HEK293 (cell line): ENCODE measurements around the gene PCDH9.

Source experiments
- CTCF ChIA-PET: fragments of 350-600 bp; formaldehyde crosslinking; extraction: SDS; loops from one replicate; lab custom pipeline; 2021; ENCODE audit warnings: antibody characterized with exemption; lab: Yijun Ruan, JAX
- POLR2A ChIA-PET: fragments of 300-600 bp; formaldehyde crosslinking; extraction: SDS; loops from one replicate; lab custom pipeline; 2020; ENCODE audit warnings: antibody characterized with exemption, inconsistent platforms; lab: Yijun Ruan, JAX
- H3K27ac ChIP-seq: fragments of 200-500 bp; sonication (Bioruptor generic); 2 replicates; pipeline ENCODE4 v1.5.1; 2014; ENCODE audit warnings: low read depth, low read length, control low read depth, inconsistent platforms; ENCODE audit errors: extremely low read depth
- H3K36me3 ChIP-seq, 2 experiments: fragments of 200-500 bp in 1 of 2; sonication (Bioruptor generic) in 1 of 2; 1 replicate in 1 of 2; 2 replicates in 1 of 2; pipeline ENCODE4 v1.5.1; 2014 to 2017; ENCODE audit warnings: inconsistent platforms in 2 of 2, low read length in 2 of 2; ENCODE audit not compliant: control insufficient read depth in 2 of 2, insufficient read depth in 1 of 2
- H3K4me1 ChIP-seq: fragments of 200-500 bp; sonication (Bioruptor generic); 2 replicates; pipeline ENCODE4 v1.5.1; 2014; ENCODE audit warnings: mild to moderate bottlenecking, low read length, inconsistent platforms; ENCODE audit not compliant: control insufficient read depth, insufficient read depth
- H3K4me3 ChIP-seq: 2 replicates; pipeline ENCODE4 v1.5.1; 2011; ENCODE audit warnings: low read depth, mild to moderate bottlenecking, control low read depth, low read length, moderate library complexity
- H3K9me3 ChIP-seq: fragments of 200-500 bp; sonication (Bioruptor generic); 2 replicates; pipeline ENCODE4 v1.5.1; 2014; ENCODE audit warnings: low read depth, low read length, inconsistent platforms; ENCODE audit not compliant: control insufficient read depth, insufficient read depth
- EGR2 ChIP-seq: fragments of 450-650 bp; formaldehyde crosslinking; IDR thresholded peaks from 2 replicates; pipeline ENCODE4 v1.5.1; 2016; ENCODE audit warnings: low read depth, missing biosample characterization, missing genetic modification characterization
- KLF10 ChIP-seq: fragments of 450-650 bp; IDR thresholded peaks from 2 replicates; pipeline ENCODE4 v1.5.1; 2018; ENCODE audit warnings: missing biosample characterization, mild to moderate bottlenecking, missing genetic modification characterization
- KLF16 ChIP-seq: fragments of 450-650 bp; formaldehyde crosslinking; IDR thresholded peaks from 2 replicates; pipeline ENCODE4 v1.5.1; 2017; ENCODE audit warnings: missing biosample characterization, missing genetic modification characterization
- OSR2 ChIP-seq: fragments of 450-650 bp; formaldehyde crosslinking; IDR thresholded peaks from 2 replicates; pipeline ENCODE4 v1.5.1; 2016; ENCODE audit warnings: missing biosample characterization, missing genetic modification characterization
- RBAK ChIP-seq: fragments of 450-650 bp; formaldehyde crosslinking; IDR thresholded peaks from 2 replicates; pipeline ENCODE4 v1.5.1; 2016; ENCODE audit warnings: missing biosample characterization, missing genetic modification characterization
- YY2 ChIP-seq: fragments of 450-650 bp; formaldehyde crosslinking; IDR thresholded peaks from 2 replicates; pipeline ENCODE4 v1.5.1; 2016; ENCODE audit warnings: missing biosample characterization, missing genetic modification characterization
- ZBTB20 ChIP-seq: fragments of 450-650 bp; formaldehyde crosslinking; IDR thresholded peaks from 2 replicates; pipeline ENCODE4 v1.5.1; 2016; ENCODE audit warnings: missing biosample characterization, missing genetic modification characterization
- ZBTB8A ChIP-seq: fragments of 450-650 bp; formaldehyde crosslinking; IDR thresholded peaks from 2 replicates; pipeline ENCODE4 v1.5.1; 2016; ENCODE audit warnings: missing biosample characterization, missing genetic modification characterization
- ZFP37 ChIP-seq: fragments of 450-650 bp; formaldehyde crosslinking; IDR thresholded peaks from 2 replicates; pipeline ENCODE4 v1.5.1; 2016; ENCODE audit warnings: missing biosample characterization, missing genetic modification characterization
- ZNF16 ChIP-seq: fragments of 450-650 bp; formaldehyde crosslinking; IDR thresholded peaks from 2 replicates; pipeline ENCODE4 v1.5.1; 2016; ENCODE audit warnings: low read depth, missing biosample characterization, missing genetic modification characterization
- ZNF214 ChIP-seq: fragments of 450-650 bp; formaldehyde crosslinking; IDR thresholded peaks from 2 replicates; pipeline ENCODE4 v1.5.1; 2017; ENCODE audit warnings: missing biosample characterization, mild to moderate bottlenecking, missing genetic modification characterization, borderline replicate concordance
- ZNF510 ChIP-seq: fragments of 450-650 bp; formaldehyde crosslinking; IDR thresholded peaks from 2 replicates; pipeline ENCODE4 v1.5.1; 2018; ENCODE audit warnings: mild to moderate bottlenecking, missing genetic modification characterization, missing biosample characterization; ENCODE audit not compliant: insufficient replicate concordance
- ZNF626 ChIP-seq: fragments of 450-650 bp; sonication (Bioruptor Pico); formaldehyde crosslinking; IDR thresholded peaks from 2 replicates; pipeline ENCODE4 v1.5.1; 2018; ENCODE audit warnings: missing biosample characterization, missing genetic modification characterization, inconsistent platforms
- ZNF664 ChIP-seq: fragments of 450-650 bp; formaldehyde crosslinking; IDR thresholded peaks from 2 replicates; pipeline ENCODE4 v1.5.1; 2016; ENCODE audit warnings: missing biosample characterization, missing genetic modification characterization
- ZNF791 ChIP-seq: fragments of 450-650 bp; formaldehyde crosslinking; IDR thresholded peaks from 2 replicates; pipeline ENCODE4 v1.5.1; 2016; ENCODE audit warnings: missing biosample characterization, missing genetic modification characterization
- ZNF843 ChIP-seq: fragments of 450-650 bp; formaldehyde crosslinking; IDR thresholded peaks from 2 replicates; pipeline ENCODE4 v1.5.1; 2016; ENCODE audit warnings: missing biosample characterization, missing genetic modification characterization
- ZSCAN30 ChIP-seq: fragments of 450-650 bp; IDR thresholded peaks from 2 replicates; pipeline ENCODE4 v1.5.1; 2018; ENCODE audit warnings: missing biosample characterization, mild to moderate bottlenecking, missing genetic modification characterization, moderate library complexity
- TF ChIP-seq, protein P1 (sequence below): fragments of 450-650 bp; formaldehyde crosslinking; IDR thresholded peaks from 2 replicates; pipeline ENCODE4 v1.5.1; 2016; ENCODE audit warnings: missing biosample characterization, missing genetic modification characterization
- TF ChIP-seq, protein P2 (sequence below): fragments of 450-650 bp; formaldehyde crosslinking; IDR thresholded peaks from 2 replicates; pipeline ENCODE4 v1.5.1; 2017; ENCODE audit warnings: missing biosample characterization, missing genetic modification characterization
- TF ChIP-seq, protein P3 (sequence below): fragments of 450-650 bp; formaldehyde crosslinking; IDR thresholded peaks from 2 replicates; pipeline ENCODE4 v1.5.1; 2016; ENCODE audit warnings: missing biosample characterization, missing genetic modification characterization
- TF ChIP-seq, protein P4 (sequence below): fragments of 450-650 bp; formaldehyde crosslinking; IDR thresholded peaks from 2 replicates; pipeline ENCODE4 v1.5.1; 2016; ENCODE audit warnings: missing biosample characterization, missing genetic modification characterization, low read depth
- TF ChIP-seq, protein P5 (sequence below): fragments of 450-650 bp; formaldehyde crosslinking; IDR thresholded peaks from 2 replicates; pipeline ENCODE4 v1.5.1; 2016; ENCODE audit warnings: missing biosample characterization, missing genetic modification characterization, borderline replicate concordance
- TF ChIP-seq, protein P6 (sequence below): fragments of 450-650 bp; formaldehyde crosslinking; IDR thresholded peaks from 2 replicates; pipeline ENCODE4 v1.5.1; 2016; ENCODE audit warnings: missing biosample characterization, missing genetic modification characterization
- TF ChIP-seq, protein P7 (sequence below): fragments of 450-650 bp; formaldehyde crosslinking; conservative IDR thresholded peaks from 2 replicates; pipeline ENCODE4 v1.5.1; 2016; ENCODE audit warnings: low read depth, missing biosample characterization, missing genetic modification characterization

Gene PCDH9

DNA sequence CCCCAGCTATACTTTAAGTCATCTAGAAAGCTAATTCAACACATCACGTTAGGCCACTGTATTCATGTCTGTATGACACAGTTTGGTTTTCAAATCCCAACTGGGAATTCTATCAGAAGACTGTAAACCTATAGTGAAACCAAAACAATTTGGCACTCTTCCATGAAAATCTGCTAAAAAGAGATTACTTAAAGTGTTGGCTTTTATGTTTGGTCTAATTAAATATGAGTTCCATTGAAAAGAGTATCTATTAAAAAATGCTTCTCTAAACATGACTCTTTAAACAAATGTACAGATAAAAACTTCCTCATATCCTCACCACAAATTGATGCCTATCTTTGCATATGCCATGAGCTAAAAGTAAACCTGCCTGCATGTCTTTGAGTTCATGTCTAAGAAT is 25.4 kb downstream of the PCDH9 start (continued):
- TF ChIP-seq ZNF214 (tag by site-specific recombination) (no peak), ZNF843 (tag by site-specific recombination) (peak; percentile 67; the same call in 1 of the 2 replicates), ZNF626 (tag by site-specific recombination) (no peak), EGR2 (tag by site-specific recombination) (no peak), KLF10 (tag by site-specific recombination) (0 out of 2 replicates have a peak, but pooled peaks have one; percentile 19), ZNF664 (tag by site-specific recombination) (no peak), OSR2 (peak; percentile 86), ZBTB8A (tag by site-specific recombination) (no peak), ZNF16 (tag by site-specific recombination) (no peak), ZBTB20 (tag by site-specific recombination) (no peak), ZNF791 (no peak)
- TF ChIP-seq, protein P1, sequence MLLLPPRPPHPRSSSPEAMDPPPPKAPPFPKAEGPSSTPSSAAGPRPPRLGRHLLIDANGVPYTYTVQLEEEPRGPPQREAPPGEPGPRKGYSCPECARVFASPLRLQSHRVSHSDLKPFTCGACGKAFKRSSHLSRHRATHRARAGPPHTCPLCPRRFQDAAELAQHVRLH (tag by site-specific recombination): 0 out of 2 replicates have a peak, but pooled peaks have one; percentile 38
- TF ChIP-seq, protein P2, sequence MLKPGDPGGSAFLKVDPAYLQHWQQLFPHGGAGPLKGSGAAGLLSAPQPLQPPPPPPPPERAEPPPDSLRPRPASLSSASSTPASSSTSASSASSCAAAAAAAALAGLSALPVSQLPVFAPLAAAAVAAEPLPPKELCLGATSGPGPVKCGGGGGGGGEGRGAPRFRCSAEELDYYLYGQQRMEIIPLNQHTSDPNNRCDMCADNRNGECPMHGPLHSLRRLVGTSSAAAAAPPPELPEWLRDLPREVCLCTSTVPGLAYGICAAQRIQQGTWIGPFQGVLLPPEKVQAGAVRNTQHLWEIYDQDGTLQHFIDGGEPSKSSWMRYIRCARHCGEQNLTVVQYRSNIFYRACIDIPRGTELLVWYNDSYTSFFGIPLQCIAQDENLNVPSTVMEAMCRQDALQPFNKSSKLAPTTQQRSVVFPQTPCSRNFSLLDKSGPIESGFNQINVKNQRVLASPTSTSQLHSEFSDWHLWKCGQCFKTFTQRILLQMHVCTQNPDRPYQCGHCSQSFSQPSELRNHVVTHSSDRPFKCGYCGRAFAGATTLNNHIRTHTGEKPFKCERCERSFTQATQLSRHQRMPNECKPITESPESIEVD: peak; percentile 79
- TF ChIP-seq, protein P3, sequence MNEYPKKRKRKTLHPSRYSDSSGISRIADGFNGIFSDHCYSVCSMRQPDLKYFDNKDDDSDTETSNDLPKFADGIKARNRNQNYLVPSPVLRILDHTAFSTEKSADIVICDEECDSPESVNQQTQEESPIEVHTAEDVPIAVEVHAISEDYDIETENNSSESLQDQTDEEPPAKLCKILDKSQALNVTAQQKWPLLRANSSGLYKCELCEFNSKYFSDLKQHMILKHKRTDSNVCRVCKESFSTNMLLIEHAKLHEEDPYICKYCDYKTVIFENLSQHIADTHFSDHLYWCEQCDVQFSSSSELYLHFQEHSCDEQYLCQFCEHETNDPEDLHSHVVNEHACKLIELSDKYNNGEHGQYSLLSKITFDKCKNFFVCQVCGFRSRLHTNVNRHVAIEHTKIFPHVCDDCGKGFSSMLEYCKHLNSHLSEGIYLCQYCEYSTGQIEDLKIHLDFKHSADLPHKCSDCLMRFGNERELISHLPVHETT: no peak
- TF ChIP-seq, protein P4, sequence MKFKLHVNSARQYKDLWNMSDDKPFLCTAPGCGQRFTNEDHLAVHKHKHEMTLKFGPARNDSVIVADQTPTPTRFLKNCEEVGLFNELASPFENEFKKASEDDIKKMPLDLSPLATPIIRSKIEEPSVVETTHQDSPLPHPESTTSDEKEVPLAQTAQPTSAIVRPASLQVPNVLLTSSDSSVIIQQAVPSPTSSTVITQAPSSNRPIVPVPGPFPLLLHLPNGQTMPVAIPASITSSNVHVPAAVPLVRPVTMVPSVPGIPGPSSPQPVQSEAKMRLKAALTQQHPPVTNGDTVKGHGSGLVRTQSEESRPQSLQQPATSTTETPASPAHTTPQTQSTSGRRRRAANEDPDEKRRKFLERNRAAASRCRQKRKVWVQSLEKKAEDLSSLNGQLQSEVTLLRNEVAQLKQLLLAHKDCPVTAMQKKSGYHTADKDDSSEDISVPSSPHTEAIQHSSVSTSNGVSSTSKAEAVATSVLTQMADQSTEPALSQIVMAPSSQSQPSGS (tag by site-specific recombination): no peak
- TF ChIP-seq, all 188 proteins: peak for 13

DNA sequence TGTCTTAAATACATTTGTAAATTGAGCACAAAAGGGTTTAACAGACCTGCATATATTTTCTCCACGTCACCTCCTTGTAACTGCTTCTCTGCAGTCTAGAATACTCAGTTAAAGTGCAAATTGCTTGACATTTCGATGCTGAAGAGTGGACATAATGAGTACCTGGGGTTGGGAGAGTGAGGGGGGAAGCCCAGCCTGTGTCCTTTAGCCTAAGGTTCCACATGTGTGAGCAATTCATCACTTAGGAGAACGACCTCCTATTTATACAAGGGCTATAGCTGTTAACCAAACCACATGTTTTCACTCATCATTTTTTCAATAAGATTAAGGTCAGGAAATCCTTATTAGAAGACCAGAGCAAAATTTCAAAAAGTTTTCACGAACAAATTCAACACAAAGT is 29.5 kb downstream of the PCDH9 start:
- Histone ChIP-seq H3K4me1 (no peaks in the 10 kb centered on the region), H3K9me3 (no peaks in the 10 kb centered on the region), H3K36me3 (no peaks in the 10 kb centered on the region), H3K4me3 (no peak overlapping the region), H3K27ac (no peak overlapping the region)
- ChIA-PET POLR2A (no interaction called here), CTCF (no interaction called here)
- TF ChIP-seq, protein P5, sequence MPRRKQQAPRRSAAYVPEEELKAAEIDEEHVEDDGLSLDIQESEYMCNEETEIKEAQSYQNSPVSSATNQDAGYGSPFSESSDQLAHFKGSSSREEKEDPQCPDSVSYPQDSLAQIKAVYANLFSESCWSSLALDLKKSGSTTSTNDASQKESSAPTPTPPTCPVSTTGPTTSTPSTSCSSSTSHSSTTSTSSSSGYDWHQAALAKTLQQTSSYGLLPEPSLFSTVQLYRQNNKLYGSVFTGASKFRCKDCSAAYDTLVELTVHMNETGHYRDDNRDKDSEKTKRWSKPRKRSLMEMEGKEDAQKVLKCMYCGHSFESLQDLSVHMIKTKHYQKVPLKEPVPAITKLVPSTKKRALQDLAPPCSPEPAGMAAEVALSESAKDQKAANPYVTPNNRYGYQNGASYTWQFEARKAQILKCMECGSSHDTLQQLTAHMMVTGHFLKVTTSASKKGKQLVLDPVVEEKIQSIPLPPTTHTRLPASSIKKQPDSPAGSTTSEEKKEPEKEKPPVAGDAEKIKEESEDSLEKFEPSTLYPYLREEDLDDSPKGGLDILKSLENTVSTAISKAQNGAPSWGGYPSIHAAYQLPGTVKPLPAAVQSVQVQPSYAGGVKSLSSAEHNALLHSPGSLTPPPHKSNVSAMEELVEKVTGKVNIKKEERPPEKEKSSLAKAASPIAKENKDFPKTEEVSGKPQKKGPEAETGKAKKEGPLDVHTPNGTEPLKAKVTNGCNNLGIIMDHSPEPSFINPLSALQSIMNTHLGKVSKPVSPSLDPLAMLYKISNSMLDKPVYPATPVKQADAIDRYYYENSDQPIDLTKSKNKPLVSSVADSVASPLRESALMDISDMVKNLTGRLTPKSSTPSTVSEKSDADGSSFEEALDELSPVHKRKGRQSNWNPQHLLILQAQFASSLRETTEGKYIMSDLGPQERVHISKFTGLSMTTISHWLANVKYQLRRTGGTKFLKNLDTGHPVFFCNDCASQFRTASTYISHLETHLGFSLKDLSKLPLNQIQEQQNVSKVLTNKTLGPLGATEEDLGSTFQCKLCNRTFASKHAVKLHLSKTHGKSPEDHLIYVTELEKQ: no peak
- TF ChIP-seq, protein P6, sequence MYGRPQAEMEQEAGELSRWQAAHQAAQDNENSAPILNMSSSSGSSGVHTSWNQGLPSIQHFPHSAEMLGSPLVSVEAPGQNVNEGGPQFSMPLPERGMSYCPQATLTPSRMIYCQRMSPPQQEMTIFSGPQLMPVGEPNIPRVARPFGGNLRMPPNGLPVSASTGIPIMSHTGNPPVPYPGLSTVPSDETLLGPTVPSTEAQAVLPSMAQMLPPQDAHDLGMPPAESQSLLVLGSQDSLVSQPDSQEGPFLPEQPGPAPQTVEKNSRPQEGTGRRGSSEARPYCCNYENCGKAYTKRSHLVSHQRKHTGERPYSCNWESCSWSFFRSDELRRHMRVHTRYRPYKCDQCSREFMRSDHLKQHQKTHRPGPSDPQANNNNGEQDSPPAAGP (tag by site-specific recombination): no peak
- TF ChIP-seq ZSCAN30 (tag by site-specific recombination) (no peak), ZFP37 (no peak), ZNF510 (tag by site-specific recombination) (no peak), KLF16 (tag by site-specific recombination) (no peak), RBAK (no peak), YY2 (tag by site-specific recombination) (no peak)
- TF ChIP-seq, protein P7, sequence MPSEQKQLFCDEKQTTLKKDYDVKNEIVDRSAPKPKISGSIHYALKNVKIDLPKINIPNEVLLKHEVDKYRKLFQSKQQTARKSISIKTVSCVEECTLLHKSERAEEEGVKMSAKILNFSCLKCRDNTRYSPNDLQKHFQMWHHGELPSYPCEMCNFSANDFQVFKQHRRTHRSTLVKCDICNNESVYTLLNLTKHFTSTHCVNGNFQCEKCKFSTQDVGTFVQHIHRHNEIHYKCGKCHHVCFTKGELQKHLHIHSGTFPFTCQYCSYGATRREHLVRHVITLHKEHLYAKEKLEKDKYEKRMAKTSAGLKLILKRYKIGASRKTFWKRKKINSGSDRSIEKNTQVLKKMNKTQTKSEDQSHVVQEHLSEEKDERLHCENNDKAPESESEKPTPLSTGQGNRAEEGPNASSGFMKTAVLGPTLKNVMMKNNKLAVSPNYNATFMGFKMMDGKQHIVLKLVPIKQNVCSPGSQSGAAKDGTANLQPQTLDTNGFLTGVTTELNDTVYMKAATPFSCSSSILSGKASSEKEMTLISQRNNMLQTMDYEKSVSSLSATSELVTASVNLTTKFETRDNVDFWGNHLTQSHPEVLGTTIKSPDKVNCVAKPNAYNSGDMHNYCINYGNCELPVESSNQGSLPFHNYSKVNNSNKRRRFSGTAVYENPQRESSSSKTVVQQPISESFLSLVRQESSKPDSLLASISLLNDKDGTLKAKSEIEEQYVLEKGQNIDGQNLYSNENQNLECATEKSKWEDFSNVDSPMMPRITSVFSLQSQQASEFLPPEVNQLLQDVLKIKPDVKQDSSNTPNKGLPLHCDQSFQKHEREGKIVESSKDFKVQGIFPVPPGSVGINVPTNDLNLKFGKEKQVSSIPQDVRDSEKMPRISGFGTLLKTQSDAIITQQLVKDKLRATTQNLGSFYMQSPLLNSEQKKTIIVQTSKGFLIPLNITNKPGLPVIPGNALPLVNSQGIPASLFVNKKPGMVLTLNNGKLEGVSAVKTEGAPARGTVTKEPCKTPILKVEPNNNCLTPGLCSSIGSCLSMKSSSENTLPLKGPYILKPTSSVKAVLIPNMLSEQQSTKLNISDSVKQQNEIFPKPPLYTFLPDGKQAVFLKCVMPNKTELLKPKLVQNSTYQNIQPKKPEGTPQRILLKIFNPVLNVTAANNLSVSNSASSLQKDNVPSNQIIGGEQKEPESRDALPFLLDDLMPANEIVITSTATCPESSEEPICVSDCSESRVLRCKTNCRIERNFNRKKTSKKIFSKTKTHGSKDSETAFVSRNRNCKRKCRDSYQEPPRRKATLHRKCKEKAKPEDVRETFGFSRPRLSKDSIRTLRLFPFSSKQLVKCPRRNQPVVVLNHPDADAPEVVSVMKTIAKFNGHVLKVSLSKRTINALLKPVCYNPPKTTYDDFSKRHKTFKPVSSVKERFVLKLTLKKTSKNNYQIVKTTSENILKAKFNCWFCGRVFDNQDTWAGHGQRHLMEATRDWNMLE (tag by site-specific recombination): no peak
